ENCODE results near the gene PHB1.
"Not testable (repeated sequence)": the region's sequence is repeated elsewhere in the genome, so short reads cannot be mapped to it uniquely, and the experiment has no call there.

Gene PHB1

DNA sequence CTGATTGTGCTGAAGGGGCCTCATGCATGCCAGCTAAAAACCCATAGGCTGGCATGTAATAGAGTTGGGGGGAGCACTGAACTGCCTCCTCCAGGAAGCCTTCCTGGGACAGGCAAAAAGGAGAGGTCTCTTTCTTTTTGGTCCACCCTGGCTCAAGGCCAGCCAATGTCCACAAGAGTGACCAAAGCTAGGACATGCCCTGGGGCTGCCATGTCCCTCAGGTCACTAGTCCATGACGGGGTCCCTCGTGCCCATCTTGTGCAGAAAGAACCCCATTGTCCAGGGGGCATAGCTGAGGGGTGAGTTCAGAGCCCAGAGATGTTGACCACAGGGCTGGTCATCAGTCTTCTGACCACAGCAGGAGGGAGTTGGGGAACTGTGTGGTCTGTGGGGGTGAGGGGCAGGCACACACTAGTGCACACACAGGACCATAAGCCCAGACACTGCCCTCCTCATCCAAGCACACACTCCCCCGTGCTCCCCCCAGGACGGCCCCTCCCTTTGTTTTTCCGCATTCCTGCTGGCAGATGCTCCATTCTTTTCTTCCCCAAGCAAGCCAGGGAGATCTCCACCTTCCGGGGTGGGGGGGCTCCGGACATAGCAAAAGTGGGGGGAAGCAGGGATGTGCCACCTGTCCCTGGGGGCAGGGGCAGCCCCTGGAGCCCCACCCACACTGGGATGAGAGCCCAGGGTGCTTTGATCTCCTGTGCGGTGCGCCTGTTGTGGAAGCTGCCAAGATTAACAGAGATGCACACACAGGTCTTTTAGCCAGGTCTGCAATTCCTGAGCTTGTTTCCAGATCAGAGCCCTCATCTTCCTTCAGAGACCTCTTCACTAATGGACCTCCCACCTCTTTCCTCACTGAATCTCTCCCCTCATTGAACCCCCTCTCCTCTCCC is 25.2 kb upstream of the PHB1 start:
- no peak for DNase-seq (ENCODE audit: low read depth in 2 of 2)

- no peak for DNase-seq (ENCODE audit: low read depth in 2 of 2)
These were observed 24.6 kb upstream of the PHB1 start for GRCh38 chr17:49439305-49439672.

- DNase-seq (ENCODE audit: low read depth in 2 of 2): no peak
These were observed 24.0 kb upstream of the PHB1 start for GRCh38 chr17:49438436-49439278.

DNA sequence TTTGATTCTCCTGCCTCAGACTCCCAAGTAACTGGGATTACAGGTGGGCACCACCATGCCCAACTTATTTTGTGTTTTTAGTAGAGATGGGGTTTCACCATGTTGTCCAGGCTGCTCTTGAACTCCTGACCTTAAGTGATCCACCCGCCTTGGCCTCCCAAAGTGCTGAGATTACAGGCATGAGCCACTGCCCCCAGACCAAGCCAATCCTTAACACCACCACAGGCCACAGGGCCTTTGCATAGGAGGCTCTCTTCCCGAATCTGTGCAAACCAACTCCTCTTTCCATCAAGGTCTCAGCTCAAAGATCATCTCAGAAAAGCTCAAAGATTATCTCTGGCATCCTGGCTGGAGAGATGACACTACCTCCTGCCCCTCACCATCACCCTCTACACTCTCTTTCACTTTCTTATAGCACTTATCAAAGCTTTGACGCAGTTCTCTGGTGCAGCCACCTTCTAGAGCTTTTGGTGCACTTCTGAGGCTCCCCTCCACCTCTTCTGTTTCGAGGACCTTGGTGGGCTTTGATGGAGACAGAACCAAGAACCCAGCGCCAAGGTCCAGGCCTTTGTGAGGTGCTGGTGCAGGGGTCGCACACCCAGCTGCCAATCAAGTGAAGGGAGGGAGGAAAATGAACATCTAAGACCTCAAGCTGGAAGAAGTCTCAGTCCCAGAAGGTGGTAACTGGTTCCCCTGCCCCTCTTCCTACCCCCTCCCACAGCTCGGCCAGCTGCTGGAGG is 23.2 kb upstream of the PHB1 start:
- DNase-seq (ENCODE audit: low read depth in 2 of 2): no peak

GRCh38 chr17:49436174-49436573 is 21.5 kb upstream of the PHB1 start:
- DNase-seq (ENCODE audit: low read depth in 2 of 2): no peak

DNA sequence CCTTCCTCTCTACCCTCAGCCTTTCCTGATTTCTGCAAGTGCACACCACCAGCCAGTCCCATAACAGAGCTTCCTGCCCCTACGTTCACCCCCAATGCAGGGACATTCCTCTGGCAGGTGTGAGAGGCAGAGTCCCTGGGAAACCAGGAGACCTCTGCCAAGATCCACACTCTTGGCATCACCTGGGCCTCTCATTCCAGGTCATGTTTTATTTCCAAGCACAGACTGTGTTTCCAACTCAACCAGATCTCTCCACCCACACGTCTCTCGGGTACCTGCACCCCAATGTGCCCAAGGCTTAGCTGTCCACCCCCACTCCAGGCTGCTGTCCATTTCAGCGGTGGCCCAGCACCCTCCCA is 21.0 kb upstream of the PHB1 start:
- DNase-seq (ENCODE audit: low read depth in 2 of 2): no peak

DNA sequence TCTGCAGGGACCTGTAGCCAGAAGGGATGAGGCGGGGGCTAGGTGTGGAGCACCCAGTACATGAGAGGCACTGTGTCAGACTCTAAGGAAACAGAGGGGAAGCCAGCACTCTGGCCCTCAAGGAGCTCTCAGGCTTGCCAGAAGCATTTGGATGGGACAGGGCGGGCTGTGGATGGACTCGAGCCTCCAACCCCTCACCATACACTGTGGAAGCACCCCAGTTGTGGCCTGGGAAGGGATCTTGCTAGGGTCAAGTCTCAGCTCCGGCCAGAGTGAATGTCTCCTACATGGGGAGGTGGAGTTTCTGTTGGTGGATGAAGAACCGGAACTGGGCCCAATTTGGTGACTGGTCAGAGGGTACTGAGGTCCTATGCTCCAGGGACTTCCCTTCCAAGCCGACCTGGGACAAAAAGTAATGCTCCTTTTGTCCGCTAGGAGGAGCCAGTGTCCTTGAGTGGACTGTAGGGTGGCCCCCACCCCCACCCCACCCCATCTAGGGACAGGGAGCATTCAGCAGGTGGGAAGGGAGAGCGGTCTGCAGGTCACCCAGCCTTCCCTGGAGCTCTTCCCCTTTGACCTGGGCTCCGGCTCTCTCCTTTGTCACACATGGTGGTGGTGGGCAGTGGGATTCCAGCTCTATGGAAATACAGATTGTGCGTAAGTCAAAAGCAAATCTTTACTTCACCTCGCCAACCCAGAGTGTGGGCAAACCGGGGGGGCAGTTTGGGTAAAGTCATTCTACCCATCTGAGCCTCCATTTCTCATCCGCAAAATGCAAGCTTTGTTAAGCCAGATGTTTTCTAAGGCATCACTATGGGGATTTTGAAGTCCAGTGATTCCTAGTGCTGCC is 20.4 kb upstream of the PHB1 start:
- DNase-seq (ENCODE audit: low read depth in 2 of 2): peak in 1 of 2 donors; percentile 10

GRCh38 chr17:49433000-49433694 is 18.5 kb upstream of the PHB1 start:
- no peak for DNase-seq (ENCODE audit: low read depth in 2 of 2)

GRCh38 chr17:49431743-49432142 is 17.1 kb upstream of the PHB1 start:
- no peak for DNase-seq (ENCODE audit: low read depth in 2 of 2)

GRCh38 chr17:49425004-49425286 is 10.3 kb upstream of the PHB1 start:
- no peak for DNase-seq (ENCODE audit: low read depth in 2 of 2)

- DNase-seq (ENCODE audit: low read depth in 2 of 2): not testable (repeated sequence)
These were observed 9.8 kb upstream of the PHB1 start for GRCh38 chr17:49424276-49425003.

DNA sequence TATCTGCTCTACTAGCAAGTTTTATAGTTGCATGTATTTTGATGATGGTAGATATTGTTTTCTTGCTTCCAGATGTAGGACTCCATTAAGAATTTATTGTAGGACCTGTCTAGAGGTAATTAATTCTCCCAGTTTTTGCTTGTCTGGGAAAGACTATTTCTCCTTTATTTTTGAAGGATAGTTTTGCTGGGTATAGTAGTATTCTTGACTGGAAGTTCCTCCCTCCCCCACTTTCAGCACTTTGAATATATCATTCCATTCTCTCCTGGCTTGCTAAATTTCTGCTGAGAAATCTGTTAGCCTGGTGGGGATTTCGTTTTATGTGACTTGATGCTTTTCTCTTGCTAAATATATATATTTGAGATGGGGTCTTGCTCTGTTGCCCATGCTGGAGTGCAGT is 8.0 kb upstream of the PHB1 start:
- DNase-seq (ENCODE audit: low read depth in 2 of 2): no peak

GRCh38 chr17:49419761-49420160 is 5.1 kb upstream of the PHB1 start:
- DNase-seq (ENCODE audit: low read depth in 2 of 2): not testable (repeated sequence)

DNA sequence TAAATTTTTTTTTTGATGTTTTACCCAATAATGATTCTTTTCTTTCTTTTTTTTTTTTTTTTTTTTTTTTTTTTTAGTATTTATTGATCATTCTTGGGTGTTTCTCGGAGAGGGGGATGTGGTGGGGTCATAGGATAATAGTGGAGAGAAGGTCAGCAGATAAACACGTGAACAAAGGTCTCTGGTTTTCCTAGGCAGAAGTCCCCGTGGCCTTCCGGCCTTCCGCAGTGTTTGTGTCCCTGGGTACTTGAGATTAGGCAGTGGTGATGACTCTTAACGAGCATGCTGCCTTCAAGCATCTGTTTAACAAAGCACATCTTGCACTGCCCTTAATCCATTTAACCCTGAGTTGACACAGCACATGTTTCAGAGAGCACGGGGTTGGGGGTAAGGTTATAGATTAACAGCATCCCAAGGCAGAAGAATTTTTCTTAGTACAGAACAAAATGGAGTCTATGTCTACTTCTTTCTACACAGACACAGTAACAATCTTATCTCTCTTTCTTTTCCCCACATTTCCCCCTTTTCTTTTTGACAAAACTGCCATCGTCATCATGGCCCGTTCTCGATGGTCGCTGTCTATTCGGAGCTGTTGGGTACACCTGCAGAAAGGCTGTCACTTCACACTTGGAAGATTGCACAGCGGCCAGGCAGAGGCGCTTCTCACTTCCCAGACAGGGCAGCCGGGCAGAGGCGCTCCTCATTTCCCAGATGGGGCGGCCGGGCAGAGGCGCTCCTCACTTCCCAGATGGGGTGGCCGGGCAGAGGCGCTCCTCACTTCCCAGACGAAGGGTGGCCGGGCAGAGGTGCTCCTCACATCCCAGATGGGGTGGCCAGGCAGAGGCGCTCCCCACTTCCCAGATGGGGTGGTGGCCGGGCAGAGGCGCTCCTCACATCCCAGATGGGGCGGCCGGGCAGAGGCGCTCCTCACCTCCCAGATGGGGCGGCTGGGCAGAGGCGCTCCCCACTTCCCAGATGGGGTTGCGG is 4.4 kb upstream of the PHB1 start:
- not testable (repeated sequence) for DNase-seq (ENCODE audit: low read depth in 2 of 2)

GRCh38 chr17:49414271-49414621 is 436 bp downstream of the PHB1 start:
- DNase-seq (ENCODE audit: low read depth in 2 of 2): no peak

DNA sequence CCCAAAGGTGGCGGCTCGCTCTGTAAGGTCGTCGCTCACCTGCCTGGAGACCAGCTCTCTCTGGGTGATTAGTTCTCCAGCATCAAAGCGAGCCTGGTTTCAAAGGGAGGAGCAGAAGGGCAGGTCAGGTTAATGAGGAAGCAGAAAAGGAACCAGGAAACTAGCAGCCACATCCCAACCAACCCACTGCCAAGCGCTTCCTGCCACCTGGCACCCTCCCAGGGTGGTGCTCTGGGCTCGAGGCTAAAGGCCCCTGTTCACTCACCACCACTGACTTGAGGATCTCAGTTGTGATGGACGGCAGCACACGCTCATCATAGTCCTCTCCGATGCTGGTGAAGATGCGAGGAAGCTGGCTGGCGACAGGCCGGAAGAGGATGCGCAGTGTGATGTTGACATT is 5.6 kb downstream of the PHB1 start:
- DNase-seq (ENCODE audit: low read depth in 2 of 2): no peak

- peak; percentile 60 to 62 for DNase-seq (ENCODE audit: low read depth in 2 of 2)
These were observed 6.6 kb downstream of the PHB1 start for GRCh38 chr17:49407981-49408501.

DNA sequence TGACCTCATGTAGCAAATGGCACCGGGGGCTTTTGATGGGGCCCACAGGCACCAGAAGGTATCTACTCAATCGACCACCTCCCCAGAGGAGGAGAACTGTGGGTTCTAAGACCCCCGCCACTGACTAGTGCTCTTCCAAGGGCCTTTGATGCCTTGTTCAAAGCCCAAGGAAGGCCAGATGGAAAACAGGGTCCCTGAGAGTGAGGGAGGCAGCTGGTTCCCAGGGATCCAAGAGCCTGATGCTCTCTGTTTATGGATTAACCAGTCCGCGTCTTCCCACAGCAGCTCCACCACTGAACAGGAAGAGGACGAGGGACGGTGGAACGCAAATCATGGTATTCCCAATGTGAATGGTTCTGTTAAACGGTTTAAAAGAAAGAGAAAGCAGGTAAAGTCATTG is 7.6 kb downstream of the PHB1 start:
- no peak for DNase-seq (ENCODE audit: low read depth in 2 of 2)
